Pancreas (tissue), 10 donors: Measurements from ENCODE around the gene TMEM108. TPM values are rescaled to one million over a fixed set of nuclear protein-coding genes. Genes with fewer than 3 reads are reported as not detected.

Experiments used
- ATAC-seq, 4 donors: fragments of 200-7000 bp; cut with Tn5 transposase; one replicate each; pipeline versions ENCODE4 v1.8.0 to v1.9.1; 2020; ENCODE audit warnings: mild to moderate bottlenecking in 4 of 4, moderate library complexity in 4 of 4
- DNase-seq, 6 donors: peaks; one replicate each; pipeline ENCODE4 v3.0.0-alpha.2; 2020
- FAIRE-seq: peaks from 2 replicates; lab custom pipeline; 2012; peaks lifted over from hg19 to GRCh38; lab: Jason Lieb, UNC
- H3K27ac ChIP-seq, 4 donors: fragments of 200-600 bp; sonication (generic); 1 replicate in 3 of 4; 2 replicates in 1 of 4; pipeline versions ENCODE4 v1.5.0 to v1.8.0; 2020
- H3K27me3 ChIP-seq, 4 donors: fragments of 200-600 bp; one replicate each; pipeline ENCODE4 v1.8.0; 2021
- H3K36me3 ChIP-seq, 3 donors: fragments of 200-600 bp; sonication (generic) in 1 of 3; one replicate each; pipeline versions ENCODE4 v1.5.0 to v1.8.0; 2020 to 2021
- H3K4me1 ChIP-seq, 3 donors: fragments of 200-600 bp; one replicate each; pipeline ENCODE4 v1.8.0; 2021
- H3K4me3 ChIP-seq, 4 donors: fragments of 200-600 bp; sonication (generic) in 2 of 4; one replicate each; pipeline versions ENCODE4 v1.5.0 to v1.8.0; 2020 to 2021
- H3K9me3 ChIP-seq, 4 donors: fragments of 200-600 bp; one replicate each; pipeline ENCODE4 v1.8.0; 2021
- CTCF ChIP-seq, 4 donors: fragments of 200-600 bp; sonication (generic) in 3 of 4; IDR thresholded peaks; one replicate each; pipeline versions ENCODE4 v1.5.0 to v1.8.0; 2021; ENCODE audit warnings: antibody characterized with exemption in 4 of 4
- WGBS, 2 donors: extraction: QIAGEN DNeasy Blood & Tissue Kit; methylation state at CpG; one replicate each; pipeline ENCODE4 v1.1.7; 2013; 5-methylcytosine and 5-hydroxymethylcytosine counted together
- intact Hi-C, 3 donors: fragments of 100-400 bp; cut with DNase I; formaldehyde crosslinking; loops; one replicate each; pipeline versions ENCODE4 v1.11.1 to v1.14.2; 2022
- polyA plus RNA-seq, 2 donors: library from polyadenylated mRNA; stranded (reverse); fragments of 200-250 nt; gene quantifications; one replicate each; pipeline ENCODE4 v1.2.3, GENCODE V29; 2013
- total RNA-seq, 6 donors: library from RNA; stranded (reverse); fragmentation: NEBNext Ultra II Directional in 4 of 6; extraction: Animal tissue kit (Norgen Biotek cat#: 25700) in 4 of 6; gene quantifications; one replicate each; pipeline versions ENCODE4 v1.2.1 to v1.2.4, GENCODE V29; 2021 to 2023
- donor health status: healthy with polysubstance abuse.
- donor health status: DM: no; HTN: no; CAD: no; lungs with moderate emphysema.
- donor health status: DM: no; HTN: no; CAD: no.
- donor health status: control.
- donor health status: control.
- donor health status: Bipolar disorder and iron deficiency.
- donor health status: DM: yes; HTN: yes; CAD: no.
- donor health status: DM: no; HTN: no; CAD: no.
- donor health status: DM: no; HTN: no; CAD: no.
- donor health status: DM: yes; HTN: yes; CAD: no.

TMEM108 gene
- total and polyA plus RNA-seq, 8 donors: 0.23 to 2.1 (median 0.52) TPM

GRCh38 chr3:133158686-133159085 lies 120.5 kb downstream of the TMEM108 start:
- no peak overlapping the region for H3K27ac ChIP-seq
- no peak for FAIRE-seq
- WGBS, 2 donors: 86 to 90% methylated on average over 1 of the region's 1 CpG
- TF ChIP-seq CTCF (IDR thresholded peaks at IDR 0.05): no peak
- no peaks in the 10 kb centered on the region for H3K4me1 ChIP-seq
- intact Hi-C loops: no loop called here
- DNase-seq: no peak
- H3K36me3 ChIP-seq: no peaks in the 10 kb centered on the region
- no peaks in the 10 kb centered on the region for H3K27me3 ChIP-seq
- no peaks in the 10 kb centered on the region for H3K9me3 ChIP-seq
- no peak overlapping the region for H3K4me3 ChIP-seq
- no peak for ATAC-seq

GRCh38 chr3:133159498-133160475 lies 121.6 kb downstream of the TMEM108 start:
- H3K4me3 ChIP-seq: no peak overlapping the region
- TF ChIP-seq CTCF (IDR thresholded peaks at IDR 0.05): no peak
- DNase-seq: no peak
- 69 to 75% methylated on average over 12 of the region's 12 CpGs for WGBS, 2 donors
- H3K4me1 ChIP-seq: no peaks in the 10 kb centered on the region
- no peaks in the 10 kb centered on the region for H3K9me3 ChIP-seq
- ATAC-seq: no peak
- H3K27me3 ChIP-seq: no peaks in the 10 kb centered on the region
- FAIRE-seq: no peak
- H3K36me3 ChIP-seq: no peaks in the 10 kb centered on the region
- intact Hi-C loops: no loop called here
- no peak overlapping the region for H3K27ac ChIP-seq

GRCh38 chr3:133161656-133162055 lies 123.5 kb downstream of the TMEM108 start:
- Histone ChIP-seq H3K27ac (no peak overlapping the region), H3K27me3 (no peaks in the 10 kb centered on the region), H3K4me3 (no peak overlapping the region), H3K36me3 (no peaks in the 10 kb centered on the region), H3K4me1 (no peaks in the 10 kb centered on the region), H3K9me3 (no peaks in the 10 kb centered on the region)
- ATAC-seq (no peak), FAIRE-seq (no peak), DNase-seq (no peak)
- intact Hi-C loops: no loop called here
- no peak for TF ChIP-seq CTCF (IDR thresholded peaks at IDR 0.05)
- 49 to 55% methylated on average over 3 of the region's 3 CpGs for WGBS, 2 donors

GRCh38 chr3:133162265-133162664 lies 124.1 kb downstream of the TMEM108 start:
- DNase-seq (no peak), ATAC-seq (no peak), FAIRE-seq (no peak)
- Histone ChIP-seq H3K36me3 (no peaks in the 10 kb centered on the region), H3K27me3 (no peaks in the 10 kb centered on the region), H3K27ac (no peak overlapping the region), H3K9me3 (no peaks in the 10 kb centered on the region), H3K4me3 (no peak overlapping the region), H3K4me1 (no peaks in the 10 kb centered on the region)
- TF ChIP-seq CTCF (IDR thresholded peaks at IDR 0.05): no peak
- intact Hi-C loops: no loop called here
